Measurements from ENCODE around the gene TENM3.

The TENM3 gene

DNA sequence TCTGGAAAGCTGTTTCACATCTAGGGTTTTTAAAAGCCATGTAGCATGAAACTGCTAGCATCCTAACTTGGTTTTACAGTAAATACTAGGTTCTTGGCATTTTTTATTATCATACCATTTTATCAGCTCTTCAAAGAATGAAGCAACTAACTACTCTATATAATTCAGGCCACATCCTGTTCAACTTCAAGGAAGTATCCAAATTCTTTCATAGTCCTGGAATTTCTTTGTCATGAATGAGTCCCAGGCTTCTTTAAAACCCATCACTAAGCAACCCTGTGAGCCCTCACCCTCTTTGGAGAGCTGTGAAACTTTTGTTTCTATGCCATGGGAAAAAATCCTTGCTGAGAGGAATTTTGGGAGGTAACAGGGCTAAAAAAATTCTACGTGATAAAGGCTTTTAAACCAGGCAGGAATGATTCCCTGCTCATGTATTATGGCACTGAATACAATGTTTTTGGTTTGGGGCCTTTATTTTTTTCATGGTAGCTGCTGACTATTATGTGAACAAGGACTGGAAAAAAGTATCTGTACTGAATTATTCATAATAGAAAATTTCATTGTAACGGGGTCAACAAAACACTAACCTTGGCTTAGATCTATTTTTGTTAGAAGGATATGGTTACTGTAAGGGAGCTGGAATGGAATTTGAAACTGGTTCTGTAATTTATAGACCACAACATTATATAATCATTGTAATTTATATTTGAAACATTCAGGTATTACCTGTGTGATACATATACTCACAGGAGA is 509.1 kb downstream of the TENM3 start:
- TF ChIP-seq, protein P1, sequence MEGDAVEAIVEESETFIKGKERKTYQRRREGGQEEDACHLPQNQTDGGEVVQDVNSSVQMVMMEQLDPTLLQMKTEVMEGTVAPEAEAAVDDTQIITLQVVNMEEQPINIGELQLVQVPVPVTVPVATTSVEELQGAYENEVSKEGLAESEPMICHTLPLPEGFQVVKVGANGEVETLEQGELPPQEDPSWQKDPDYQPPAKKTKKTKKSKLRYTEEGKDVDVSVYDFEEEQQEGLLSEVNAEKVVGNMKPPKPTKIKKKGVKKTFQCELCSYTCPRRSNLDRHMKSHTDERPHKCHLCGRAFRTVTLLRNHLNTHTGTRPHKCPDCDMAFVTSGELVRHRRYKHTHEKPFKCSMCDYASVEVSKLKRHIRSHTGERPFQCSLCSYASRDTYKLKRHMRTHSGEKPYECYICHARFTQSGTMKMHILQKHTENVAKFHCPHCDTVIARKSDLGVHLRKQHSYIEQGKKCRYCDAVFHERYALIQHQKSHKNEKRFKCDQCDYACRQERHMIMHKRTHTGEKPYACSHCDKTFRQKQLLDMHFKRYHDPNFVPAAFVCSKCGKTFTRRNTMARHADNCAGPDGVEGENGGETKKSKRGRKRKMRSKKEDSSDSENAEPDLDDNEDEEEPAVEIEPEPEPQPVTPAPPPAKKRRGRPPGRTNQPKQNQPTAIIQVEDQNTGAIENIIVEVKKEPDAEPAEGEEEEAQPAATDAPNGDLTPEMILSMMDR (IDR thresholded peaks at IDR 0.05; ENCODE audit: low read depth, low read length) = no peak
- Histone ChIP-seq H3K4me3 (ENCODE audit: low read depth, low read length) (no peak overlapping the region), H3K4me1 (no peaks in the 10 kb centered on the region), H3K9me3 (no peaks in the 10 kb centered on the region), H3K27me3 (no peaks in the 10 kb centered on the region), H3K36me3 (peaks cover 19% of the 10 kb centered on the region)
- no peak for DNase-seq

- no peaks in the 10 kb centered on the region for H3K9me3 ChIP-seq
- H3K27me3 ChIP-seq = no peaks in the 10 kb centered on the region
- no peak overlapping the region for H3K4me3 ChIP-seq (ENCODE audit: low read depth, low read length)
- no peak for DNase-seq
- TF ChIP-seq, protein P1 (IDR thresholded peaks at IDR 0.05; ENCODE audit: low read depth, low read length) = no peak
- peaks cover 19% of the 10 kb centered on the region for H3K36me3 ChIP-seq
- H3K4me1 ChIP-seq = no peaks in the 10 kb centered on the region; the same call in 1 of the 2 replicates
Observed at GRCh38 chr4:182754895-182755294, 511.7 kb downstream of the TENM3 start.

DNA sequence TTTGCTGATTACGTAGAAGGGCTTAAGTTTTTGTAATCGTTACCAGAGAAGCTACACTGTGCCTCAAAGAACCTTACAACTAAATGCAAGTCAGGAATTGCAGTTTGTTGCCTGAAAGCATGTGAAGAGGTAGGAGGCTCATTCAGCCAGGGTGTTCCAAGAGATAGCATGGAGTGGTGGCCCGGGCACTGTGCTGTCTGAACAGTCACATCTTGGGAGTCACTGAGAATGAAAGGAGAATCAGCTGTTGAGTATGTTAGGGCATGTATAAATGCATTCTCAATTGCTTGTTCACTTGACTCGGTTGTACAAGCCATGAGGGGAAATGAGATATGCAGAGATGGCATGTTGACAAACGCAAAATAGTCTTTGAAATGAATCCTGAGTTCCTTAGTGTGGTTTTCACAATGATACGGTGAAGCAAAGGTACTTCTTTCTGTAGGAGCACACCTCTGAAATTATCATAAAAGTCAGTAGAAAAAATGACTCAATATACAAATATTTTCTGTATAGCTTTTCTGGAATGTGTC is 513.0 kb downstream of the TENM3 start:
- Histone ChIP-seq H3K36me3 (peaks cover 19% of the 10 kb centered on the region), H3K4me1 (no peaks in the 10 kb centered on the region; the same call in 1 of the 2 replicates), H3K4me3 (ENCODE audit: low read depth, low read length) (no peak overlapping the region), H3K27me3 (no peaks in the 10 kb centered on the region), H3K9me3 (no peaks in the 10 kb centered on the region)
- no peak for DNase-seq
- TF ChIP-seq, protein P1 (IDR thresholded peaks at IDR 0.05; ENCODE audit: low read depth, low read length) = no peak

GRCh38 chr4:182758273-182758672 is 515.1 kb downstream of the TENM3 start:
- TF ChIP-seq, protein P1 (IDR thresholded peaks at IDR 0.05; ENCODE audit: low read depth, low read length) = no peak
- no peaks in the 10 kb centered on the region; the same call in 1 of the 2 replicates for H3K4me1 ChIP-seq
- no peak overlapping the region for H3K4me3 ChIP-seq (ENCODE audit: low read depth, low read length)
- no peaks in the 10 kb centered on the region for H3K27me3 ChIP-seq
- peaks cover 18% of the 10 kb centered on the region for H3K36me3 ChIP-seq
- DNase-seq = no peak
- no peaks in the 10 kb centered on the region for H3K9me3 ChIP-seq

DNA sequence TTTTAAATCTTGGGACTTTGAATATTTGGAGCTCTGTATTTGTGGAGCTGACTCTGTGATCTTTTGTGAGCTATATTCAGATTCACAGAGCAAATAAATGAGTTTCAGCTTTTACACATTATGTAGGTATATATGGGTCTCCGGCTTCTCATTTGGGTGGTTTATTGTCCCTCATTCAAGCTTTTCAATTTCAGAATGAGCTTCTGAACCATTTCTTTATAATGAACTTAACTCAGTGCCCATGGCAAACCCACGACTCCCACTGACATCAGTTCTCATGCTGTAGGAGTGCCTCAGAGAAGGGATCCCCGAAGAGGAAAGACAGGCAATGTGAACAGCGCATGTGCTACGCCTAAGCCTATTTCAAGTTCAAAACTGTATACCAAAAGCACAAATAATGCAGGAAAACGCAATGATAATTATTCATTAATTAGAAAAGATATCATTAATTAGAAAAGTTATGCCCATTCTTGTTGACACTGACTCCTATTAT is 517.4 kb downstream of the TENM3 start:
- no peaks in the 10 kb centered on the region; the same call in 1 of the 2 replicates for H3K4me1 ChIP-seq
- TF ChIP-seq, protein P1 (IDR thresholded peaks at IDR 0.05; ENCODE audit: low read depth, low read length) = no peak
- H3K9me3 ChIP-seq = no peaks in the 10 kb centered on the region
- no peak for DNase-seq
- H3K36me3 ChIP-seq = no peaks in the 10 kb centered on the region; the same call in 1 of the 2 replicates
- no peak overlapping the region for H3K4me3 ChIP-seq (ENCODE audit: low read depth, low read length)
- no peaks in the 10 kb centered on the region for H3K27me3 ChIP-seq

DNA sequence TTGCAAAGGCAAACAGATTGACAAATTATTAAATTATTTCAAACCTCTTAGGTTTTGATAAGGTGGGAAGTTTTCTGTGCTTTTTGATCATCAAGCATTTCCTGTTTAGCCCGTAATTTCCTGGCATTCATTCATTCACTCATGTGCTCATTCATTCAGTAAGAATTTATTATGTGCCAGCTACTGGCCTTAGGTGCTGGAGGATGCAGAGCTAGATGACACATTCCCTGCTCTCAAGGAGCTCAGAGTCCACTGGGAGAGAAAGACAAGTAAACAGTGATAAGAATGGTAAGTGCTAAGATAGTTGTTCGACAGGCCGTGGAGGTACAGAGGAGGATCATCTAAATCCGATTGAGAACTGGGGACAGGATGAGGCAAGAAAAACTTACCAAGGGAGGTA is 520.9 kb downstream of the TENM3 start:
- Histone ChIP-seq H3K4me3 (ENCODE audit: low read depth, low read length) (no peak overlapping the region), H3K4me1 (no peaks in the 10 kb centered on the region), H3K9me3 (no peaks in the 10 kb centered on the region), H3K27me3 (no peaks in the 10 kb centered on the region), H3K36me3 (no peaks in the 10 kb centered on the region)
- TF ChIP-seq, protein P1 (IDR thresholded peaks at IDR 0.05; ENCODE audit: low read depth, low read length) = no peak
- no peak for DNase-seq

Measured in BE2C (cell line).